GM18909 (cell line): ENCODE measurements around the gene KCNQ4.

Experiments used
- ATAC-seq: cut with Tn5 transposase; IDR thresholded peaks from one replicate; pipeline ENCODE4 v1.9.1; 2021; ENCODE audit warnings: mild to moderate bottlenecking; ENCODE audit not compliant: unreplicated experiment, poor library complexity

Gene KCNQ4

DNA sequence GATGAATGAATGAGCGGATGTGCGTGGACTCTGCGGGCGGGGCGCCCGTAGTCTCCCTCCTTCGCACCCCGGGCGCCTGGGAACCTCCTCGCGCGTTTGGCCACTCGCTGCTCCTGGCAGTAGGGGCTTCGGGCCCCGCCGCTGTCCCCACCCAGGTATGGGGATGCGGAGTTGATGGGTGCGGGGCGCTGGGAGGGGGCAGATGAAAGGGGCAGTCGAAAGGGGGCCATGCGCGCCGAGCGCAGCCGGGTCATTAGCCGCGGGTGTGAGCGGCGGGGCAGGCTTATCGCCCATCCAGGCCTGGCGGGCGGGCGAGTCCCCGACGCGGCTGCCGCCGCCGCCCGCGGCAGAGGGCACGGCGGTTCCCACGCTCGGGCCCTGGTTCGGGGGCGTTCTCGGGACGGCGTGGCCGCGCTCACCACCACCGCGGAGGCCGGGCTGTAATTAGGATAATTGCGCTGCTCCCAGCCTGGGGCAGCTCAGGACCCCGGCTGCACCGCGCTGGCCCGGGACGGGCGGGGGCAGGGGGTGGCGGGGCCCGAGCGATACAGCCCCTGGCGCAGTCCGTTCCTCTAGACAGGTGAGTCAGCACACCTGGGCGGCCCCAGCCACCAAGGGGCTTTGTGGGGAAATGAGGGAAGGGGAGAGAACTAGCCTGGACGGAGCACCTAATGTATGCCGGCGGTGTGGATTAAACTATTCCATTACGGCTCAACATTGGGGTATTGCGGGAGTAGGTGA lies 100.6 kb downstream of the KCNQ4 start:
- ATAC-seq = no peak

GRCh38 chr1:40886318-40887011 lies 102.9 kb downstream of the KCNQ4 start:
- no peak for ATAC-seq

DNA sequence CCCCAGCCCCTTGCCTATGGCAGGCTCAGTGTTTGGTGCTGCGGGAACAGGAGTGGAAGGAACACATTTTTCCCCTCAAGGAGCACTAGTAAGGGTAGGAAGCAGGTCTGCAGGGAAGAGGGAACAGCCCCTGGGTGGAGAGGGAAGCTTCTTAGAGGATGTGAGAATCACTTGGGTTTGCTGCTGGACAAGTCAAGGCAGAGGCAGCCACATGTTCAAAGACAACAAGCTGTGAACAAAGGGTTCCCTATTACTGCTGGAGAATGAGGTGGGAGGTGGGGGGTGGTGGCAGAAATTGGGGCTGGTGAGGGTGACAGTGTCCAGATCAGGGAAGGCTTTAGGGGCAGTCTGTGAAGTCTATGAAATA lies 103.4 kb downstream of the KCNQ4 start:
- no peak for ATAC-seq

DNA sequence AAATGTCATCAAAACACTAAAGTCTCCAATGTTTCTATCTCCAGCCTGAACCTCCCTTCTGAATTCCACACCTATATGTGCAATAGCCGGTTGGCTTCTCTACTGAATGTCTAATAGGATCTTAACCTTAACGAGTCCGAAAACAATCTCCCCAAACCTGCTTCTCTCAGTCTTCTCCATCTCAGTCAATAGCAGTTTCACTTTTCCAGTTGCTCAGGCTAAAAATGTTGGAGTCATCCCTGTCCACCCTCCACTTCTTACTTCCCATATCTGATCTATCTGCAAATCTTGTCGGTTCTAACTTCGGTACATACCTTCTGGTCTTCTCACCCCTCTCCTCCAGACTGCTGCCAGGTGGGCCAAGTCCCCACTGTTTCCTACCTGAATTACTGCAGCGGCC lies 104.1 kb downstream of the KCNQ4 start:
- no peak for ATAC-seq
